Measurements from ENCODE around the gene PIP5K1C. TPM values are rescaled to one million over a fixed set of nuclear protein-coding genes. Genes with fewer than 3 reads are reported as not detected.

Gene PIP5K1C
- total RNA-seq, 1 donor from 2014 or later: 40.0 TPM

- DNase-seq (ENCODE audit: low spot score): no peak
Observed at GRCh38 chr19:3722443-3723109, 22.3 kb upstream of the PIP5K1C start.

GRCh38 chr19:3721887-3722442, 21.7 kb upstream of the PIP5K1C start:
- DNase-seq (ENCODE audit: low spot score): no peak

GRCh38 chr19:3721131-3721886, 21.0 kb upstream of the PIP5K1C start:
- DNase-seq (ENCODE audit: low spot score): peak; percentile 95

- DNase-seq (ENCODE audit: low spot score): no peak
Observed at GRCh38 chr19:3720349-3720917, 20.2 kb upstream of the PIP5K1C start.

- DNase-seq (ENCODE audit: low spot score): no peak
Observed at GRCh38 chr19:3719868-3720267, 19.6 kb upstream of the PIP5K1C start.

- DNase-seq (ENCODE audit: low spot score): no peak
Observed at GRCh38 chr19:3716147-3716668, 15.9 kb upstream of the PIP5K1C start.

GRCh38 chr19:3712663-3713611, 12.7 kb upstream of the PIP5K1C start:
- no peak for DNase-seq (ENCODE audit: low spot score)

- no peak for DNase-seq (ENCODE audit: low spot score)
Observed at GRCh38 chr19:3710265-3710812, 10.1 kb upstream of the PIP5K1C start.

- no peak for DNase-seq (ENCODE audit: low spot score)
Observed at GRCh38 chr19:3708207-3708931, 8.1 kb upstream of the PIP5K1C start, which contains the start of gene TJP3. Gene TJP3 (plus strand): TSS chr19:3708384. CDS start chr19:3728433, 20,049 bp downstream.

- no peak for DNase-seq (ENCODE audit: low spot score)
Observed at GRCh38 chr19:3707868-3708206, 7.6 kb upstream of the PIP5K1C start.

GRCh38 chr19:3701200-3701599, 932 bp upstream of the PIP5K1C start:
- no peak for DNase-seq (ENCODE audit: low spot score)

- DNase-seq (ENCODE audit: low spot score): no peak
Observed at GRCh38 chr19:3699741-3700241, 477 bp downstream of the PIP5K1C start.

GRCh38 chr19:3698974-3699740, 1.1 kb downstream of the PIP5K1C start:
- no peak for DNase-seq (ENCODE audit: low spot score)

- DNase-seq (ENCODE audit: low spot score): no peak
Observed at GRCh38 chr19:3698386-3698950, 1.8 kb downstream of the PIP5K1C start.

GRCh38 chr19:3697671-3698385, 2.4 kb downstream of the PIP5K1C start:
- no peak for DNase-seq (ENCODE audit: low spot score)

GRCh38 chr19:3697094-3697493, 3.2 kb downstream of the PIP5K1C start:
- no peak for DNase-seq (ENCODE audit: low spot score)

- DNase-seq (ENCODE audit: low spot score): no peak
Observed at GRCh38 chr19:3696660-3696995, 3.6 kb downstream of the PIP5K1C start.
